GM12875 (cell line): ENCODE data around the gene COPZ1.

Experiments
- H3K4me3 ChIP-seq: one replicate; pipeline ENCODE4 v1.5.1; 2011; ENCODE audit warnings: low read depth, low read length, control low read depth
- TF ChIP-seq, protein P1 (sequence below): IDR thresholded peaks from 2 replicates; pipeline ENCODE4 v1.5.1; 2011; ENCODE audit warnings: low read depth, mild to moderate bottlenecking, control low read depth, inconsistent platforms, low read length, moderate library complexity, borderline replicate concordance; ENCODE audit not compliant: insufficient read depth

The COPZ1 gene

DNA sequence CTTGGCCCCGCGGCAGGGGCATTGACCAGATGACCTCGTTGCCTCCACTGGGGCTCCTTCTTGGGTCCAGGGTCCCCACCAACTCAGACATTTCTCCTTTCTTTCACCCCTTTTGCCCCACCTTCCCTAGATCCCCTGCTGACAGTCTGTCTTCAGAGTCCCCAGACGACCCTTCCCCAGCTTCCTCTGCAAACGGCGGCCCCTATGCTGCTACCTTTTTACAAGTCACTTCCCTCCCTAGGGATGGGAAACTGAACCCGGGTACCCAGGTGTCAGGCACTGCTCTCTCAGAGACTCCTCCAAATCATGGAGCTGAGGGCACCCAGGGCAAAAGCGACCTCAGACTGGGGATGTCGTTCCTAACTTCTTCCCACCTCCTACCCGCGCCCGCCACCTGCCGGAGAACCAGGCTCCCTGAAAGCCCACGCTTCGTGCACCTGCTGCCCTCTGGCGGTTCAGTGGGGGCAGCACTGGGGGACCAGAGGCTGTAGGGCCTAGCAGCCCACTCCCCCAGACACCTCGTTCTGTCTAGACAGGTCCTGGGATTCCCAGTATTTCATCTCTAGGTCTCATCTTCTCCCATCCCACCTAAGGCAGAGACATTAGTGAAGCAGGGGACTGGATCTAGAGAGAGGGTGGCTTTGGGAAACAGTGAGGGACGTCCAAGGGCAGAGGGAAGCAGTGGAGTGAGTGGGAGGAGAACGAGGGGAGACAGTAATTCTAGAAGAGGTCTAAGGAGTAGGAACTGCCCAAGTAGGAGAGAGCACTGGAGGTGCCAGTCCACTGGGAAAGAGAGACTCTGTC lies 54.7 kb downstream of the COPZ1 start:
- H3K4me3 ChIP-seq, result no peak overlapping the region
- TF ChIP-seq, protein P1, sequence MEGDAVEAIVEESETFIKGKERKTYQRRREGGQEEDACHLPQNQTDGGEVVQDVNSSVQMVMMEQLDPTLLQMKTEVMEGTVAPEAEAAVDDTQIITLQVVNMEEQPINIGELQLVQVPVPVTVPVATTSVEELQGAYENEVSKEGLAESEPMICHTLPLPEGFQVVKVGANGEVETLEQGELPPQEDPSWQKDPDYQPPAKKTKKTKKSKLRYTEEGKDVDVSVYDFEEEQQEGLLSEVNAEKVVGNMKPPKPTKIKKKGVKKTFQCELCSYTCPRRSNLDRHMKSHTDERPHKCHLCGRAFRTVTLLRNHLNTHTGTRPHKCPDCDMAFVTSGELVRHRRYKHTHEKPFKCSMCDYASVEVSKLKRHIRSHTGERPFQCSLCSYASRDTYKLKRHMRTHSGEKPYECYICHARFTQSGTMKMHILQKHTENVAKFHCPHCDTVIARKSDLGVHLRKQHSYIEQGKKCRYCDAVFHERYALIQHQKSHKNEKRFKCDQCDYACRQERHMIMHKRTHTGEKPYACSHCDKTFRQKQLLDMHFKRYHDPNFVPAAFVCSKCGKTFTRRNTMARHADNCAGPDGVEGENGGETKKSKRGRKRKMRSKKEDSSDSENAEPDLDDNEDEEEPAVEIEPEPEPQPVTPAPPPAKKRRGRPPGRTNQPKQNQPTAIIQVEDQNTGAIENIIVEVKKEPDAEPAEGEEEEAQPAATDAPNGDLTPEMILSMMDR, result peak; percentile 100

DNA sequence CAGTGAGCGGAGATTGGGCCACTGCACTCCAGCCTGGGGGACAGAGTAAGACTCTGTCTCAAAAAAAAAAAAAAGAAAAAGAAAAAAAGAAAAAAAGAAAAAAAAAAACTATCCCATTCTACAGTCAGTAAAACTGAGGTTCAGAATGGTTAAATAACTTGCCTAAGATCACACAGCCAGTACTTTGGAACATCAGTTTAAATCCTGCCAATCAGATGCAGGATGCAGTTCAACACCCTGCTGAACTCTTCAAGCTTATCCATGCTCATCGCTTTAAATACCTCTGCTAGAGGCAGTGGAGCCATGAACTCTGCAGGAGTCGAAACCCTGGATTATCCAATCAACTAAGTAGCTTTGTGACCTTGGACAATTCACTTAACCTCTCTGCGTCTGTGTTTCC lies 56.2 kb downstream of the COPZ1 start:
- TF ChIP-seq, protein P1, result no peak

DNA sequence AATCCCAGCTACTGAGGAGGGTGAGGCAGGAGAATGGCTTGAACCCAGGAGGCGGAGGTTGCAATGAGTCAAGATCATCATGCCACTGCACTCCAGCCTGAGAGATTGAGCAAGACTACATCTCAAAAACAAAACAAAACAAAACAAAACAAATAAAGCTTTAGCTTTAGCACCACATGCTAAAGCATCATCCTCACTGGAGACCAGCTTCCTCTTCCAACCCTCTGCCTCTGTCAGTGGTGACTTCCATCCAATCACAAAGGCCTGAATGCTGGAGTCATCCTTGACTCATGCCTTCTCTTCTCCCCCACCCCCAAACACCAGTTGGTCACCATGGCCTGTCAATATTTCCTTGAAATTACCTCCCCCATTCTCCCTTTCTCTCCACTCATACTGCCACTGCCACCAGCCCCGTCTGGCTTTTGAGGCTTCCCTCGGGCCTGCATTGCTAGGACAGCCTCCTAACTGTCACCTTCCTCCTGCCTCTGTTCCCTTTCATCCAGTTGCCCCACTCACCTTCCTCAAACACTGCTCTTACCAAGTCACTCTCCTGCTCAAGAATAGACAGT lies 58.2 kb downstream of the COPZ1 start:
- no peak overlapping the region for H3K4me3 ChIP-seq

More for the DNA sequence above, 56.2 kb downstream of the COPZ1 start:
- no peak overlapping the region for H3K4me3 ChIP-seq

DNA sequence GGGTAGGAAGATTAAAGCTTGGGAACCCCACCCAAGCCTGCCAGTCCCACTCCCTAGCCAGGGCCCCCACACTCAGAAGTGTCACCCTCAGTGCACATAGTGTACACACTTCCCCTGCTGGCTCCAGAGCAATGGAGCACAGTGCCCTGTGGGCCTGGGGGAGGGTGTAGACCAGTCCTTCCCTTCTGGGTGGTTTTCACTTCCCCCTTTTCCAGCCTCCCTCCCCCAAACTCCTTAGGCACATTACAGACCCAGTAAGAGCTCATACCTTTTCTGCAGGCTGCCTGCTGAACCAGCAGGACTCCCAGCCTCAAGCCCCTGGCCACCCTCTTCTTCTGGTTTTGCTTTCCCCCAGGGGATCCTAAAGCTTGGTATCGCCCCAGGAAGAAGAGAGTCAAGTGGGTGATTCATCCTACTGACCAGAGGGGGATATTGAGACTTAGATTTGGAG lies 59.7 kb downstream of the COPZ1 start, which contains the start of gene ZNF385A:
ZNF385A (minus strand) TSS at position 143 of the 451 bp plus-strand sequence. CDS start 219 bp downstream, outside the sequence.
- H3K4me3 ChIP-seq, result no peak within 1 kb of the TSS
- TF ChIP-seq, protein P1, result 0 out of 2 replicates have a peak, but pooled peaks have one; percentile 3

More for the DNA sequence above, 58.2 kb downstream of the COPZ1 start:
- TF ChIP-seq, protein P1, result no peak

DNA sequence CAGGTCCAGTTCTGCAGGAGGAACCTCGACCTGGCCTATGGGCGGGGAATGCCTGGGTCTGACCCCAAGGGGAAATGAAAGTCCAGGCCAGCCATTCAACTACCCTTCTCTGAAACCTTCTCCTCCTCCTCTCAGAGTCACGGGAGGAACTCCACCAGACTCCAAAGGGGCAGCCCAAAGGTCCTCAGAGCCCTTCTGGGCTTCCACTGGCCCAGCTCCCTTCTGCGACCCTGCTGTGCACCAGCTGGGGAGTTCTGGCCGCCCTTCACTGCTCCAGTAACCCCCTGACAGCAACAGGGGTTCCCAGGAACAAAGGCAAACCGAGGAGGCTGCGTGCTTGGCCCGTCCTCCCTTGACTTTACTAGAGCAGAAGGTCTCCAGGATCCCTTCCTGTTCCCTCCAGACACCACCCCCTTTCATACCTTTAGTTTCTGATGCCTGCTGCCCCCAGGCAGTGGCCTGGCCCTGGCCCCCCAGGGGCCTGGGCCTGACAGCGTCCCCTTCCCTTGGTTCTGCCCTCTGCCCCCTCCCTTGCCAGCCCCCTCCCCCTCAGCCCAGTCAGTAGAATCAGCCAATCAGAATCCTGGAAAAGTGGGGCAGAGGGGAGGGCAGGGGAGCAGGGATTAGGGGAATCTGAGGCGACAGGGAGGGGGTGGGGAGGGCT lies 60.5 kb downstream of the COPZ1 start:
- no peak overlapping the region for H3K4me3 ChIP-seq
- TF ChIP-seq, protein P1, result no peak

DNA sequence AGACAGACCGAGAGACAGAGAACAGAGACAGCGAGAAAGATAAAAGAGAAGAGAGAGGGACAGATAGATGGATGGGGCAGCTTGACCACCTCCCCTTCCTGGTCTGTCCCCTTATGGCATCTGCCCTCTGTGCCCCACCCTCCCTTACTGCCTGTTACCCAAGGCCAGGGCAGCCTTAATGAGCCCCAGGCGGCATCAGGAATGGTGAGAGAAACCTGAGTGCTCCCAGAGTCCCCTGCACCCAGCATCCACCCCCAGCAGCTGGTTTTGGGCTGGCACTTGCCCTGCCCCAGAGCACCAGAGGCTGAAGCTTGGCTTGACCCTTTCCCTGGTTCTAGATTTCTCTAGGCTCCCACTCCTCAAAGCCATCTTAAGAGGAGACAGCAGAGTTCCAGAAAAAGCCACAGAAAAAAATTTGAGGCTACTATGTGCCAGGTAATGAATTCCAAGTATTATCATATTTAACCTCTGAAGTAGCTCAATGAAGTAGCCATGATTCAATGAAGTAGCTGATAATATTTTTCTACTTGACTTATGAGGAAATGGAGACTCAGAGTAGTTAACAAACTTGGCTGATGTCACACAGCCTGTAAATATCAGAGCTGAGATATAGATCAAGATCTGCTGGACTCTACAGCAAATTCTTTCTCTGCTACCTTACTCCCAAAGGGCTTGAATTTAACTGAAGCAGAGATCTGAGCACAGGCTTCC lies 61.6 kb downstream of the COPZ1 start:
- TF ChIP-seq, protein P1, result no peak
- H3K4me3 ChIP-seq, result no peak overlapping the region
